DND-41 (cell line): Measurements from ENCODE around the gene ARHGEF4.

Experiments
- CTCF ChIP-seq: IDR thresholded peaks from 2 replicates; pipeline ENCODE4 v1.5.1; 2012; ENCODE audit warnings: borderline replicate concordance, low read length, moderate library complexity, mild to moderate bottlenecking; ENCODE audit not compliant: poor library complexity, severe bottlenecking; ENCODE audit errors: extremely low read depth
- EZH2 ChIP-seq: IDR thresholded peaks from 3 replicates; pipeline ENCODE4 v1.6.1; 2012; ENCODE audit warnings: borderline replicate concordance, low read depth, mild to moderate bottlenecking, moderate library complexity, low read length, inconsistent platforms; ENCODE audit not compliant: severe bottlenecking

- TF ChIP-seq CTCF (no peak), EZH2 (no peak)
Measured at GRCh38 chr2:131046918-131047652, 210.4 kb downstream of the ARHGEF4 start.
